ENCODE measurements around the gene ONECUT1.

Gene ONECUT1

GRCh38 chr15:52785672-52786406 lies 4.3 kb downstream of the ONECUT1 start:
- peaks cover 42% of the 10 kb centered on the region for H3K4me1 ChIP-seq (ENCODE audit: control insufficient read depth, low read depth, low read length)
- H3K9me3 ChIP-seq (ENCODE audit: control insufficient read depth, low read depth, low read length): no peaks in the 10 kb centered on the region
- H3K27ac ChIP-seq (ENCODE audit: low read length): no peak overlapping the region
- peak overlapping the region; percentile 81 for H3K4me3 ChIP-seq (ENCODE audit: low read length)
- H3K9ac ChIP-seq (ENCODE audit: low read length): no peak overlapping the region
- H3K36me3 ChIP-seq (ENCODE audit: control insufficient read depth, low read depth, low read length): no peaks in the 10 kb centered on the region
- H3K27me3 ChIP-seq (ENCODE audit: control insufficient read depth, insufficient read depth, low read length): peaks cover 98% of the 10 kb centered on the region

GRCh38 chr15:52784799-52785671 lies 5.1 kb downstream of the ONECUT1 start:
- Histone ChIP-seq H3K4me1 (ENCODE audit: control insufficient read depth, low read depth, low read length) (peaks cover 42% of the 10 kb centered on the region), H3K36me3 (ENCODE audit: control insufficient read depth, low read depth, low read length) (no peaks in the 10 kb centered on the region), H3K27ac (ENCODE audit: low read length) (no peak overlapping the region), H3K27me3 (ENCODE audit: control insufficient read depth, insufficient read depth, low read length) (peaks cover 98% of the 10 kb centered on the region), H3K9ac (ENCODE audit: low read length) (no peak overlapping the region), H3K9me3 (ENCODE audit: control insufficient read depth, low read depth, low read length) (no peaks in the 10 kb centered on the region), H3K4me3 (ENCODE audit: low read length) (peak overlapping the region; percentile 81)

- Histone ChIP-seq H3K4me3 (ENCODE audit: low read length) (peak overlapping the region; percentile 81), H3K9me3 (ENCODE audit: control insufficient read depth, low read depth, low read length) (no peaks in the 10 kb centered on the region), H3K4me1 (ENCODE audit: control insufficient read depth, low read depth, low read length) (peaks cover 42% of the 10 kb centered on the region), H3K9ac (ENCODE audit: low read length) (peak overlapping the region; percentile 41), H3K27me3 (ENCODE audit: control insufficient read depth, insufficient read depth, low read length) (peaks cover 89% of the 10 kb centered on the region), H3K27ac (ENCODE audit: low read length) (no peak overlapping the region), H3K36me3 (ENCODE audit: control insufficient read depth, low read depth, low read length) (no peaks in the 10 kb centered on the region)
Observed at GRCh38 chr15:52783929-52784798, 6.0 kb downstream of the ONECUT1 start.

- H3K4me1 ChIP-seq (ENCODE audit: control insufficient read depth, low read depth, low read length): peaks cover 38% of the 10 kb centered on the region
- H3K36me3 ChIP-seq (ENCODE audit: control insufficient read depth, low read depth, low read length): no peaks in the 10 kb centered on the region
- peak overlapping the region; percentile 81 for H3K4me3 ChIP-seq (ENCODE audit: low read length)
- no peak overlapping the region for H3K27ac ChIP-seq (ENCODE audit: low read length)
- peak overlapping the region; percentile 41 for H3K9ac ChIP-seq (ENCODE audit: low read length)
- peaks cover 80% of the 10 kb centered on the region for H3K27me3 ChIP-seq (ENCODE audit: control insufficient read depth, insufficient read depth, low read length)
- no peaks in the 10 kb centered on the region for H3K9me3 ChIP-seq (ENCODE audit: control insufficient read depth, low read depth, low read length)
Observed at GRCh38 chr15:52783191-52783829, 6.8 kb downstream of the ONECUT1 start.

- H3K27me3 ChIP-seq (ENCODE audit: control insufficient read depth, insufficient read depth, low read length): peaks cover 72% of the 10 kb centered on the region
- H3K9ac ChIP-seq (ENCODE audit: low read length): no peak overlapping the region
- peaks cover 32% of the 10 kb centered on the region for H3K4me1 ChIP-seq (ENCODE audit: control insufficient read depth, low read depth, low read length)
- no peaks in the 10 kb centered on the region for H3K36me3 ChIP-seq (ENCODE audit: control insufficient read depth, low read depth, low read length)
- H3K4me3 ChIP-seq (ENCODE audit: low read length): no peak overlapping the region
- H3K9me3 ChIP-seq (ENCODE audit: control insufficient read depth, low read depth, low read length): no peaks in the 10 kb centered on the region
- no peak overlapping the region for H3K27ac ChIP-seq (ENCODE audit: low read length)
Observed at GRCh38 chr15:52782514-52782913, 7.6 kb downstream of the ONECUT1 start.

GRCh38 chr15:52780172-52780980 lies 9.8 kb downstream of the ONECUT1 start:
- Histone ChIP-seq H3K4me1 (ENCODE audit: control insufficient read depth, low read depth, low read length) (peaks cover 21% of the 10 kb centered on the region), H3K36me3 (ENCODE audit: control insufficient read depth, low read depth, low read length) (no peaks in the 10 kb centered on the region), H3K27me3 (ENCODE audit: control insufficient read depth, insufficient read depth, low read length) (peaks cover 51% of the 10 kb centered on the region), H3K4me3 (ENCODE audit: low read length) (no peak overlapping the region), H3K9me3 (ENCODE audit: control insufficient read depth, low read depth, low read length) (no peaks in the 10 kb centered on the region), H3K27ac (ENCODE audit: low read length) (no peak overlapping the region), H3K9ac (ENCODE audit: low read length) (no peak overlapping the region)

- Histone ChIP-seq H3K9me3 (ENCODE audit: control insufficient read depth, low read depth, low read length) (no peaks in the 10 kb centered on the region), H3K4me3 (ENCODE audit: low read length) (no peak overlapping the region), H3K9ac (ENCODE audit: low read length) (no peak overlapping the region), H3K27me3 (ENCODE audit: control insufficient read depth, insufficient read depth, low read length) (peaks cover 32% of the 10 kb centered on the region), H3K36me3 (ENCODE audit: control insufficient read depth, low read depth, low read length) (no peaks in the 10 kb centered on the region), H3K27ac (ENCODE audit: low read length) (no peak overlapping the region), H3K4me1 (ENCODE audit: control insufficient read depth, low read depth, low read length) (peaks cover 6% of the 10 kb centered on the region)
Observed at GRCh38 chr15:52778457-52778856, 11.7 kb downstream of the ONECUT1 start.

GRCh38 chr15:52772766-52773165 lies 17.4 kb downstream of the ONECUT1 start:
- Histone ChIP-seq H3K27me3 (ENCODE audit: control insufficient read depth, insufficient read depth, low read length) (no peaks in the 10 kb centered on the region), H3K9me3 (ENCODE audit: control insufficient read depth, low read depth, low read length) (no peaks in the 10 kb centered on the region), H3K4me3 (ENCODE audit: low read length) (no peak overlapping the region), H3K36me3 (ENCODE audit: control insufficient read depth, low read depth, low read length) (no peaks in the 10 kb centered on the region), H3K4me1 (ENCODE audit: control insufficient read depth, low read depth, low read length) (no peaks in the 10 kb centered on the region), H3K9ac (ENCODE audit: low read length) (no peak overlapping the region), H3K27ac (ENCODE audit: low read length) (no peak overlapping the region)

GRCh38 chr15:52765785-52766184 lies 24.4 kb downstream of the ONECUT1 start:
- H3K4me1 ChIP-seq (ENCODE audit: control insufficient read depth, low read depth, low read length): no peaks in the 10 kb centered on the region
- H3K9ac ChIP-seq (ENCODE audit: low read length): no peak overlapping the region
- no peak overlapping the region for H3K27ac ChIP-seq (ENCODE audit: low read length)
- H3K36me3 ChIP-seq (ENCODE audit: control insufficient read depth, low read depth, low read length): no peaks in the 10 kb centered on the region
- no peaks in the 10 kb centered on the region for H3K27me3 ChIP-seq (ENCODE audit: control insufficient read depth, insufficient read depth, low read length)
- no peaks in the 10 kb centered on the region for H3K9me3 ChIP-seq (ENCODE audit: control insufficient read depth, low read depth, low read length)
- H3K4me3 ChIP-seq (ENCODE audit: low read length): no peak overlapping the region

GRCh38 chr15:52764731-52765130 lies 25.4 kb downstream of the ONECUT1 start:
- Histone ChIP-seq H3K9me3 (ENCODE audit: control insufficient read depth, low read depth, low read length) (no peaks in the 10 kb centered on the region), H3K27me3 (ENCODE audit: control insufficient read depth, insufficient read depth, low read length) (no peaks in the 10 kb centered on the region)

More at GRCh38 chr15:52764731-52765130, 25.4 kb downstream of the ONECUT1 start:
- Histone ChIP-seq H3K36me3 (ENCODE audit: control insufficient read depth, low read depth, low read length) (no peaks in the 10 kb centered on the region), H3K4me1 (ENCODE audit: control insufficient read depth, low read depth, low read length) (no peaks in the 10 kb centered on the region), H3K27ac (ENCODE audit: low read length) (no peak overlapping the region), H3K4me3 (ENCODE audit: low read length) (no peak overlapping the region), H3K9ac (ENCODE audit: low read length) (no peak overlapping the region)
